HCEC 1CT (cell line): ENCODE measurements around the gene IGF2BP3.

ENCODE experiments used
- DNase-seq: peaks from one replicate; pipeline ENCODE4 v3.0.0-alpha.2; 2017

Gene IGF2BP3

DNA sequence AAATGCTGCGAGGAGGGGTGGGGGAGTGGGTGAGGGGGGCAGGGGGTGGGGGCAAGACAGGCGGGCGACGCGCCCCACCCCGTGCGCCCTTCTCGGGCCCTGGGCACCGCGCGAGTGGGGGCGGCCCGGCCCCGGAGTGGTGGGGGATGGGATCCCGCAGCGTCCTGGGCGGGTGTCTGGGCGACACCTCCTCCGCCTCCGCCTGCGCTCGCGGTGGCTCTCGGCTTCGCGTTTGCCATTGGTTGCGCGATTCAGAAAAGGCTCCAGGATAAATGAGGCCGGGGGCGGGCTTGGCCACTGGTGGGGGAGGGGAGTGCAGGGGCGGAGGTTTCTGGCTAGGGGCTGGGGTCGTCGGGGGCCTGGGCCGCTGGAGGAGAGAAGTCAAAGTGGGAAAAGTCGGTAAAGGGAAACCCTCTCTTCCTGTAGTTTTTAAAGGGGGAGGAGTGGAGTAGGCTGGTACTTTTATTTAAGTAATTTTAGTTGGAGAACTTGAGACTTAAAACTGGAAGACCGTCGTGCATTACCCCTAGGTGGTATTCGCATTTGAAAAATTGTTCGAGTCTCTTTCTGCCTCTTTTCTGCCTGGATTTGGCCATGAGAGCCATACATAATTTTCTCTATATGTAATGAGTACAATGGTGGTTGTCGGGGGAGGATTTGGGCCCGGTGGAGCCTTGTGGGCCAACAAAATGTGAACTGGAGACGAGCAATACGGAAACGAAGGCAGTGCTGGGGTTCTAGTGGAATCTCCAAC is 992 bp upstream of the IGF2BP3 start:
- DNase-seq = peak; percentile 62

DNA sequence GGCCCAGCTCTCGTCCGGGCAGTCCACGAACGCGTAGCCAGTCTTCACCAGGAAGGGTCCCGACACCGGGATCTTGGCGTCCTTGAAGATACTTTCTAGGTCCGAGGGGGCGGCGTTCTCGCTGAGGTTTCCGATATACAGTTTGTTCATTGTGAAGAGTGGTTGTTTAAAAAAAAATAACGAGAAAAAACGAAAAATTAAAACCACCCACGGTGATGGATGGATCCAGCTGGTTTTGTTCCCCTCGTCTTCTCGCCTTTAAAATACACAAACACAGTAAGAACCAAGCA is 385 bp downstream of the IGF2BP3 start:
- DNase-seq = peak; percentile 23

DNA sequence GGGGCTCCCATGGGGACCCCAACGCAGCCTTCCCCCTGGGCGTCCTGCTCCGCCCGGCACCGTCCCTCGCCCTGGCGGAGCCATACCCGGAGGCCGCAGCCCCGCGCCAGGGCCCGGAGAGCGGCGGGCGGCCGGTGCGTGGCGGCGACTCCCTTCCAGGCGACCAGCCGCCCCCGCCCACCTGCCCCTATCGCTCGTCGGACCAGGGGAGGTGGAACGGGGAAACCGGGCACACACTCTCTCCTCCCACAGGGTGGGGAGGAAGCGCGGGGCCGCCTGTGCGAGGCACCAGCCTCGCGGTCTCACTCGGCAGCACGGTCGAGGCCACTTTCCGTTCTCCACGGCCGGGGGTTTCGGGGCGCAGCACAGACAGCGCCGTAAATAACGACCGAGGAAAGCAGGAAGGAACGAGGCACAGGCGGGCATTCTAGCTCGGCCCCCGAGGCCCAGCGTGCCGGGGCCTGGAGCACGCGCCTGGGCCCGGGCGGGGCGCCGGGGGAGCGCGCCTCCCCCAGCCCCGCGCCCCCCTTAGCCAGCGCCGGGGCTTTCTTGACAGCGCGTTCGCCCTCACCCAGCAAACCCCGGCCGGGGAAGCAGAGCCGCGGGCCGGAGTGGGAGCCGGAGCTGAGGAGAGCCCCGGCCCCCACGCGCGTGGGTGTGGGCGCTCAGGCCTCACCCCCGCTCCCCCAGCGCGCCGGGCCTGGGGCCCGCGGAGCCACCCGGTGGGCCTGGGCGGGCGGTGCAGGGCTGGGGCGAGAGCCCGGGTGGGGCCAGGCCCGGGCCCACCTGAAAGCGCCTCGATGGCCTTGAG is 936 bp downstream of the IGF2BP3 start:
- peak; percentile 38 for DNase-seq

DNA sequence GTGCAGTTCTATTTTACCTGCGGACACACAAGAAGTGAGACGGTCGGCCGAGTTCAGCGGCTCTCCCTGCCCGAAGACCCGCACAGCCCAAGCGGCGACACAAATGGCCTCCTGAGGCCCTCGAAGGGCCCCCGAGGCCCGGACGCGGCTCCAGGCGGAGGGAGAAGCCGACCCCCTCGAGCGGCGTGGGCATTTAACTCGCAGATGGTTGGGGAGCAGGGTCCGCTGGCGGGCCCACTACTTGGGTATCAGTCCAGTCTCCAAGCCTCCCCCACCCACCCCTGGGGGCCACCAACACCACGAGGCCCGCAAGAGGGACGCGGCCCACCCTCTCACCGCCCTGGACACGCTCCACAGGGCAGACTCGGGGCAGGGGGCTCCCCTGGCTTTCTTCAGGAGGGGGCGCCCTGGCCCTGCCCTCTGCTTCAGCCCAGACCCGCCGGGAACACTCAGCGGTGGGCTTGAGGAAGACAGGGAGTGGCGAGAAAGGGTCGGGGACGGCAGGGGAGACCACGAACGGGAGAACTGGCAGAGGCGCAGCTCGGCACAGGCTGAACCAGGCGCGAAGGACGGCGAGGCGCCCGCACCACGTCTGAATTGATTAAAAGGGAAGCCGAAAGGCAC is 1.7 kb downstream of the IGF2BP3 start:
- no peak for DNase-seq

GRCh38 chr7:23467806-23468525 is 2.3 kb downstream of the IGF2BP3 start:
- DNase-seq = peak; percentile 55

GRCh38 chr7:23467291-23467805 is 2.9 kb downstream of the IGF2BP3 start:
- no peak for DNase-seq

- peak; percentile 34 for DNase-seq
Observed at GRCh38 chr7:23462846-23463245, 7.4 kb downstream of the IGF2BP3 start.

GRCh38 chr7:23458044-23458443 is 12.2 kb downstream of the IGF2BP3 start:
- DNase-seq = no peak

GRCh38 chr7:23456093-23456492 is 14.2 kb downstream of the IGF2BP3 start:
- no peak for DNase-seq

DNA sequence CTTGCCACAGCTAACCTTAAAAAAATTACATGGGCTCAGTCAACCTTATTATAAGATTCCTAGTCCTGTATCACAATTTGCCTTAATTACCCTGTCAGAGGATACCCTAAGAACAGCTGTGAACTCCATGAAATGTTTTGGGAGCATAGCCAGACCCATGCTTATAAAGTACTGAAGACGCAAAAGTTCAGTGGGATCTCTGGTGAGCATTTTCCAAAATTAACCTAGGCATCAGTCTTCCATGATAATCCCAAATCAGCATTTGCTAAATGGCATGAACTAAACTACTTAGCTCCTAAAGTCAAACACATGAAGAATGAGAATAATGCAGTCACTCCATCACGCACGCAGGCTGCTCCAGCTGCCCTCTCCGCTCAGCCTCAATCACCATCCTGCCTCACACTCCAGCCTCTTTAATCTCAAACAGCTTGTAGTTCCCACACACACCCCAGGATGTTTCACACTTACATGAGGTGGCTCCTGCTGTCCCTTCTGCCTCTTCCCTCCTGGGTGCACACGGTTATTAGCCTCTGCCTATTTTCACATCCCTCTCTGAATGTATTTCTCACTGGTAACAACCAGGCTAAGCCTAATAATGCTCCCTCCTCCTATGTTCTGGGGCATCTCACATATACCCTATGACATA is 15.3 kb downstream of the IGF2BP3 start:
- no peak for DNase-seq

DNA sequence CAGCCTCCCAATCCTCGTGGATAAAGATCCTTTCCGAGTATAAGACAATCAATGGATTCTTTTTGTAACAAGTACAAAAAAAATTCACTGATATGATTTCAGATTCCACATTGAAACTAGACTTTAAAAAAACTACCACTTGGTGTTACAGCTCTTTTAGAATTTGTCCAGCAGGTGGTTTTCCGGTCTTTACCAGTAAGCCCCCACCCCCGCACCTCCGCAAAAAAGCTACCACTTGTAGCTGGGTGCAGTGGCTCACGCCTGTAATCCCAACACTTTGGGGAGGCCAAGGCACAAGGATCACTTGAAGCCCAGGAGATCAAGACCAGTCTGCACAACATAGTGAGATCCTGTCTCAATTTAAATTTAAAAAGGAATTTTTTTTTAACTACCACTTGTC is 19.8 kb downstream of the IGF2BP3 start:
- no peak for DNase-seq

DNA sequence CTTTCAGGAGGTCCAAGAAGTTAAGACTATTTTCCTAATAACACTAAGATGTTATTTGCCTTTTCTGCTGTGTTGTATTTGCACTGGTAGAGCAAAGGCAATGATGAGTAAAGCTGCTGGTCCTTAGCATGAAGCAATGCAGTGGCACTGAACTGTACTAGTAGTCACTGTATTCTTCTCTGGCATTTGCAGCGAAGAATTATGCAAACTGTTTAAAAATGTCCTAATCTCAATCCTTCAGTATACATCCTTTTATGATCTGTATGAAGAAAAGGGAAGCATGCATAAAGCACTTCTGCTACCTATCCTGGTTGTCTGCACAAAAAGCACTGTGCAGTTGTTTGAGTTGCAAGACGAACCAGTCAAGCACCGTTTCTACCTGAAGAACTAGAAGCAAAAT is 20.4 kb downstream of the IGF2BP3 start:
- no peak for DNase-seq

GRCh38 chr7:23445326-23445725 is 25.0 kb downstream of the IGF2BP3 start:
- no peak for DNase-seq

- DNase-seq = no peak
Observed at GRCh38 chr7:23443974-23444373, 26.3 kb downstream of the IGF2BP3 start.

DNA sequence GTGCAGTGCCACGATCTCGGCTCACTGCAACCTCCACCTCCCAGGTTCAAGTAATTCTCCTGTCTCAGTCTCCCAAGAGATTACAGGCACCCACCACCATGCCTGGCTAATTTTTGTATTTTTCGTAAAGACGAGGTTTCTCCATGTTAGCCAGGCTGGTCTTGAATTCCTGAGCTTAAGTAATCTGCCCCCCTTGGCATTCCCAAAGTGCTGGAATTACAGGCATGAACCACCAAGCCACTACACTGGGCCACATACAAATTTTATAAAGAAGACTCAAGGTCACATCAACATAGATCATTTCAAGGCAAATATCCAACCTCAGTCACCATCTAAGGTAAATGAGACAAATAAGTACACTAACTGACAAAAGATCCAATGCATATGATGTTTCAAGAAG is 32.1 kb downstream of the IGF2BP3 start:
- DNase-seq = no peak

GRCh38 chr7:23434147-23434917 is 36.0 kb downstream of the IGF2BP3 start:
- no peak for DNase-seq

- peak; percentile 7 for DNase-seq
Observed at GRCh38 chr7:23431702-23432199, 38.5 kb downstream of the IGF2BP3 start.

DNA sequence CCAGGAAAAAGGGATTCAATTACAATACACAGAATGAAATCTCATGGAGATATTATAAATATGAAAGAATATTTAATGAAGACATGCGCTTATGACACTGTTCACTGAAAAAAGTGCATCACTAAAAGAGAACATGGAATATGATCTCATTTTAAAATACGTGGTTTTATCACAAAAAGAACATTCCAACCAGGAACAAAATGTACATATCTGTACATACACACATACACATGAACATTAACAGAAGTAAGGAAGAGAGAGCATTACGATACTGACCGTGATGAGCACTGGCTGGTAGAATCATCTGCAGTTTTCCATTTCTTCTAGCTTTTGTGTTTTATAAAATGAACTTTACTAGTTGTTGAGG is 39.4 kb downstream of the IGF2BP3 start:
- DNase-seq = no peak

DNA sequence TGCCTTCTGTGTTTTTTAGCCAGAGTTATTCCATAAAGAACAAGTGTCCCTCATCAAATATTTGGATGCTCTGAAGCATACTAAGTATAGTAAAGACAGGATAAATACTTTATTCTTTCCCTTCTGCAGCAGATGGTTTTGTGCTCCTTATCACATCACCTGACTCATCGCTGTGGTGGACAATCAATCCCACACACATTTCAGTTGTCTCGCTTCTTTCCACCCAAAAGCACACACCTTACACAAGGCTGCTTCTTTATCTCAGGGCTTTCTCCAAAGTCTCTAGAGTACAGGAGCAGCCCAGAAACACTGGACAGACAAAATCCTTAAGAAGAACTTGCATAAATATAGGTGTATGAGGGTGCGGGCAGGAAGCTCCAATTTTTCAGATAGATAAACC is 43.4 kb downstream of the IGF2BP3 start:
- no peak for DNase-seq

GRCh38 chr7:23422909-23423308 is 47.4 kb downstream of the IGF2BP3 start:
- no peak for DNase-seq

- no peak for DNase-seq
Observed at GRCh38 chr7:23422384-23422783, 47.9 kb downstream of the IGF2BP3 start.

DNA sequence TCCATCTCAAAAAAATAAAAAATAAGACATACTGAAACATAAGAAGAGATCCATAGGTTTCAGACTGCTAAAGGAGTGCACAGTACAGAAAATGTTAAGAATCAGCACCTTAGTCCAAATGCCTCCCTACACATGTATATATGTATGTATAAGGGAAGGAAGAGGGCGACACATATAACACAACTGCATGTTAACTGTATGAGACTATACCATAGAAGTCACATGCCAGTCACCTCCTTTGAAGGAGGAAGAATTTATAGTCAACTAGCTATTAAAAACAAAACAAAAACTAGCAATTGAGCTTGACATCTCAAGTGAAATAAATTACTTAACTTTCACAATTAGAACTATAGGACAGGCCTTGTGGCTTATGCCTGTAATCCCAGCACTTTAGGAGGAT is 50.4 kb downstream of the IGF2BP3 start:
- DNase-seq = no peak
